AG09319 (cell line): Measurements from ENCODE around the gene SLIT3.

Experiments
- DNase-seq: peaks from one replicate; pipeline ENCODE4 v3.0.0-alpha.2; 2010; ENCODE audit warnings: low read depth; ENCODE audit errors: extremely low read depth
- CTCF ChIP-seq: IDR thresholded peaks from 2 replicates; pipeline ENCODE4 v1.5.1; 2011; ENCODE audit warnings: low read depth, mild to moderate bottlenecking, inconsistent platforms, low read length, moderate library complexity

The SLIT3 gene

DNA sequence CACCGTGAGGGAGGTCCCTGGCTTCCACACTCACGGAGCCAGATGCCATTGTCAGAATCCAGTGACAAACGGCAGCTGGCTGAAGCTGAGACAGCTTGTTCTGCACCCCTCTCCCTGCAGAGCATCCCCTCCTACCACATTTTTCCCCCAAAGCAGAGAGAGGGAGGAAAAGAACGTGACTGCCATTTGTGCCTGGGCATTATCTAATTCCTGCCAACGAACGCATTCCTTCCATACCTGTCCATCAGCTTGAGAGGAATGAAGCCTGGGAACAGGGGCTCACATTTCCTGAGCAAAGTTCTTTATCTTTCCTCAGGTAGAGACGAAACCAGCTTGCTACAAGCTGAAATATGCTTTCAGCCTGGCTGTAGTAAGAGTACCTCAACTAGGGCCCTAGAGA is 175.4 kb downstream of the SLIT3 start:
- no peak for TF ChIP-seq CTCF
- DNase-seq, result no peak

DNA sequence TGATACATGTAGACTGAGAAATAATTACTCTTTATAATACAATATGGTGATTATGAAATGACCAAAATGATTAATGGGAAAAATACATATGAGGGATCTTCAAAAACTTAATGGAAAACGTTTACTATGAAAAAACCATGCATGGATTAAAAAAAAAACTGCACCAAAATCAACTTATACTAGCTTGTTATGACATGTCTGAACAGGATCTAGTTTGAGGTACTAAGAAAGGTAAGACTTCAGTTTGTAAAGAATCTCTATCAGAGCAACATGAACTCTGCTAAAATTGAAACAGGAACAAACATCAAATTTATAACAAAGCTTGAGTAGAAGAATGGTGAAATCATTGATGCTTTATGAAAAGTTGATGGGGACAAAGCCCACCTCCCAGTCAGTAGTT is 178.0 kb downstream of the SLIT3 start:
- TF ChIP-seq CTCF, result no peak
- DNase-seq, result no peak

- DNase-seq, result peak; percentile 31
Measured at GRCh38 chr5:169121630-169122420, 179.1 kb downstream of the SLIT3 start.

GRCh38 chr5:169119288-169120048 is 181.5 kb downstream of the SLIT3 start:
- TF ChIP-seq CTCF, result no peak
- DNase-seq, result no peak

More at GRCh38 chr5:169121630-169122420, 179.1 kb downstream of the SLIT3 start:
- no peak for TF ChIP-seq CTCF

DNA sequence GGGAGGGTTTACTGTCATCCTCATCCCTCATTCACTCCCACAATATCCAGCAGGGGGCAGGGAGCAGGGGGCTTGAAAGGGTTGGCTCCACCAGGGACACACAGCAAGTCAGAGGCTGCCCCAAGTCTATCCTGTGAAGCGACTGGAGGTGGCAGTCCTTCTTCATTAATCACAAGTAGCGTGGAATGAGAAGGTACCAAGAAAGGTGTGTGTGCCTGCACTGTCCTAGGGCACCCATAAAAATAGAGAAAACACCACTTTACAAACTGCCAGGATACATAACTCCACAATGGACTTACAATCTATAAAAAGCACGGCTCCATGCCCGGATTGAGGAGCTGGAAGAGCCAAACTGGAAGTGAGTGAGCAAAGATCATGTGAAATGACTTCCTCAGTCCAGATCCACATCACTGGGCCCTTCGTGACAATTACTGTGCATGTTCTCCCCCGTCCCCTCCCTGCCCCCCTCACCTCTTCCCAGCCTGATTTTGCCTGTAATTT is 183.9 kb downstream of the SLIT3 start:
- no peak for DNase-seq
- no peak; the same call in 1 of the 2 replicates for TF ChIP-seq CTCF

- TF ChIP-seq CTCF, result no peak
- no peak for DNase-seq
Measured at GRCh38 chr5:169115461-169116124, 185.3 kb downstream of the SLIT3 start.
